OCI-LY1 (cell line): Measurements from ENCODE around the gene PEX12.

ENCODE experiments used
- CTCF ChIP-seq: fragments of 200-600 bp; sonication (generic), shearing (Covaris generic); IDR thresholded peaks from 2 replicates; pipeline ENCODE4 v1.5.1; 2017; ENCODE audit warnings: mild to moderate bottlenecking, antibody characterized with exemption, low read length, moderate library complexity, mixed read lengths
- EZH2 ChIP-seq: fragments of 200-600 bp; sonication (generic), shearing (Covaris generic); IDR thresholded peaks from 2 replicates; pipeline ENCODE4 v1.8.0; 2017; ENCODE audit warnings: borderline replicate concordance, mixed run types, mild to moderate bottlenecking, antibody characterized with exemption, low read length, moderate library complexity, mixed read lengths

DNA sequence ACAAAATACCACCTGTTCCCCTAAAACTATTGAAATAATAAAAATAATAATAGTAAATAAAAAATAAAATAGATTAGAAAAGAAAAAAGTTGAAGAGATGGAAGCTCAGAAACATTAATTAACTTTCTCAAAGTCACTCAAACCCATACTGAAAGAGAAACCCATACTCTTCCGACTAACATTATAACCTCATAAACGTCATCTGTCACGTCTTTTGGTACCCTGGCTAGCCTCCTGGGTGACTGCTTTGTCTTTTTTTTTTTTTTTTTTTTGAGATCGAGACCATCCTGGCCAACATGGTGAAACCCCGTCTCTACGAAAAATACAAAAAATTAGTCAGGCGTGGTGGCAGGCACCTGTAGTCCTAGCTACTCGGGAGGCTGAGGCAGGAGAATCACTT lies 48.5 kb downstream of the PEX12 start:
- TF ChIP-seq CTCF, result no peak
- TF ChIP-seq EZH2, result no peak
